Esophagus muscularis mucosa (tissue), 4 donors: ENCODE data around the gene AIP.
"Not testable (repeated sequence)": the region's sequence is repeated elsewhere in the genome, so short reads cannot be mapped to it uniquely, and the experiment has no call there.

ENCODE experiments used
- EP300 ChIP-seq: sonication (generic); formaldehyde crosslinking; IDR thresholded peaks from one replicate; pipeline ENCODE4 v1.6.1; 2017; ENCODE audit warnings: antibody characterized with exemption
- POLR2AphosphoS5 ChIP-seq, 2 donors: sonication (generic); formaldehyde crosslinking; IDR thresholded peaks; one replicate each; pipeline ENCODE4 v1.6.1; 2017; ENCODE audit warnings: antibody characterized with exemption in 2 of 2
- TF ChIP-seq, protein P1 (sequence below), 3 experiments: fragments of 200-600 bp in 2 of 3; fragments of 450-650 bp in 1 of 3; sonication (generic) in 2 of 3; IDR thresholded peaks; one replicate each; pipeline ENCODE4 v1.5.1; 2017 to 2019; ENCODE audit warnings: antibody characterized with exemption in 3 of 3, mild to moderate bottlenecking in 2 of 3, moderate library complexity in 1 of 3

DNA sequence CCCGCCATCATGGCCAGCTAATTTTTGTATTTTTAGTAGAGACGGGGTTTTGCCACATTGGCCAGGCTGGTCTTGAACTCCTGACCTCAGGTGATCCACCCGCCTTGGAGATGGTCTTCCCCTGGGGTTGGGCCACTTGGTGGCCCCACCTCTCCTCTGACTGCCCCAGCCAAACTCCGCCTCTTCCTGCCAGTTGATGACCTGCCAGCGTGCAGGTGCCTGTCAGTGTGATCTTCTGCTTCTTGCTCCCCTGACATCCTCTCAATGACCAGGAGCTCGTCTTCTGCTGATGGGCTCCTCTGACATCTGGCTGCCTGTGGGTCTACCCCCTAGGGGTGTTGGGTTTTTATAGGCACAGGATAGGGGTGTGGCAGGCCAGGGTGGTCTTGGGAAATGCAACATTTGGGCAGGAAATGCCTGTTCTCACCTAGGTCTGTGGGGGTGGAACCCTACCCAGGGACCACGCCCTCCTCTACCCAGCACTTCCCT lies 3.1 kb downstream of the AIP start:
- TF ChIP-seq, protein P1, sequence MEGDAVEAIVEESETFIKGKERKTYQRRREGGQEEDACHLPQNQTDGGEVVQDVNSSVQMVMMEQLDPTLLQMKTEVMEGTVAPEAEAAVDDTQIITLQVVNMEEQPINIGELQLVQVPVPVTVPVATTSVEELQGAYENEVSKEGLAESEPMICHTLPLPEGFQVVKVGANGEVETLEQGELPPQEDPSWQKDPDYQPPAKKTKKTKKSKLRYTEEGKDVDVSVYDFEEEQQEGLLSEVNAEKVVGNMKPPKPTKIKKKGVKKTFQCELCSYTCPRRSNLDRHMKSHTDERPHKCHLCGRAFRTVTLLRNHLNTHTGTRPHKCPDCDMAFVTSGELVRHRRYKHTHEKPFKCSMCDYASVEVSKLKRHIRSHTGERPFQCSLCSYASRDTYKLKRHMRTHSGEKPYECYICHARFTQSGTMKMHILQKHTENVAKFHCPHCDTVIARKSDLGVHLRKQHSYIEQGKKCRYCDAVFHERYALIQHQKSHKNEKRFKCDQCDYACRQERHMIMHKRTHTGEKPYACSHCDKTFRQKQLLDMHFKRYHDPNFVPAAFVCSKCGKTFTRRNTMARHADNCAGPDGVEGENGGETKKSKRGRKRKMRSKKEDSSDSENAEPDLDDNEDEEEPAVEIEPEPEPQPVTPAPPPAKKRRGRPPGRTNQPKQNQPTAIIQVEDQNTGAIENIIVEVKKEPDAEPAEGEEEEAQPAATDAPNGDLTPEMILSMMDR (IDR thresholded peaks at IDR 0.05), result not testable (repeated sequence)
- TF ChIP-seq POLR2AphosphoS5 (IDR thresholded peaks at IDR 0.05); EP300: not testable (repeated sequence)
